ENCODE results near the gene PPP1R3G.

The PPP1R3G gene

DNA sequence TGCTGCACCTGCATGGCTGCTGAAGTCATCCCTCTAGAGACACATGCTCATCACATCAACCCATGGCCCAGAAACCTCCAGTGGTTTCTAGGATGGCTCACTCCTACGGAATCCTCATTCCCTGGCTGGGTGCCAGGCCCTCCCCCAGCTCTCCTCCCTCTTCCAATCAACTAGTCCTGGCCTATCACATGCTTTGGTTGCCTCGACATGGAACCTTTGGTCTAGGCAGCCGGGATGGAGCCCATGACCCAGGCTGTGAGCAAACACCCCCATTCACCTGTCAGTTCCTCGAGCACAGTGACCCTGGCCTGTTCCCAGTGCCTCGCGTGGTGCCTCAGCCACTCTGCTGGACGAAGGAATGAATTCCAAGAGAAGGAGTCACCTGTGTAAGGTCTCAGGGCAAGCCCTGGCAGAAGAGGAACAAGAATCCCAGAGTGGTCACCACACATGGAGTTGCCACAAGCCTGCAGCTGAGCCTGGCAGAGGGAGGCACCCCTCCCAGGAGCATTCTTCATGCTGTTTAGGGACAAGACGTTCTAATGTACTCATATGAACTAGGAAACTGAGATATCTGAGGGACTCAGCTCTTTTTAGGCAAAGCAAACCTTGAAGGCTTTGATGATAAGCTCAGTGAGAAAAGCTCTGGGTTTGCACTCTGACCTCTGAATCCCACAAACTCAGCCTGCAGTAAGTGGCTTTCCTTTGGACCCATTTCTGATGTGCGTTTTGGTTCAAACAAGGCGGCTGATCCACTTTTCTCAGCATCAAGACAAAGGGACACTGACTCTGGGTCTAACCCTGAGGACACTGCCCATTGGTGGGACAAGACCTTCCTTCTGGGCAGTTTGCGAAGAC, 40.2 kb downstream of the PPP1R3G start:
- no peaks in the 10 kb centered on the region for H3K79me2 ChIP-seq (ENCODE audit: insufficient read depth, low read length)
- peaks cover 13% of the 10 kb centered on the region for H3K4me1 ChIP-seq (ENCODE audit: insufficient read depth, low read length, poor library complexity, severe bottlenecking)
- H3K9ac ChIP-seq (ENCODE audit: low read depth, low read length, poor library complexity, severe bottlenecking) = no peak overlapping the region
- no peaks in the 10 kb centered on the region for H3F3A ChIP-seq (ENCODE audit: low read depth)
- TF ChIP-seq EZH2phosphoT487 (IDR thresholded peaks at IDR 0.05; ENCODE audit: borderline replicate concordance) = no peak
- H3K27me3 ChIP-seq (ENCODE audit: insufficient read depth, low read length, poor library complexity, severe bottlenecking) = no peaks in the 10 kb centered on the region
- H3K4me2 ChIP-seq (ENCODE audit: low read depth, low read length, poor library complexity, severe bottlenecking) = no peak overlapping the region
- no peaks in the 10 kb centered on the region for H4K20me1 ChIP-seq (ENCODE audit: insufficient read depth, low read length, poor library complexity, severe bottlenecking)
- H3K36me3 ChIP-seq (ENCODE audit: insufficient read depth, low read length) = no peaks in the 10 kb centered on the region
- H2AFZ ChIP-seq (ENCODE audit: low read length) = no peak overlapping the region
- H3K9me3 ChIP-seq (ENCODE audit: insufficient read depth, low read depth, low read length) = no peaks in the 10 kb centered on the region
- no peaks in the 10 kb centered on the region for H3K9me2 ChIP-seq (replicated peaks; ENCODE audit: low read depth, low read length)
- no peak overlapping the region for H3K4me3 ChIP-seq (ENCODE audit: low read length, poor library complexity, severe bottlenecking)

DNA sequence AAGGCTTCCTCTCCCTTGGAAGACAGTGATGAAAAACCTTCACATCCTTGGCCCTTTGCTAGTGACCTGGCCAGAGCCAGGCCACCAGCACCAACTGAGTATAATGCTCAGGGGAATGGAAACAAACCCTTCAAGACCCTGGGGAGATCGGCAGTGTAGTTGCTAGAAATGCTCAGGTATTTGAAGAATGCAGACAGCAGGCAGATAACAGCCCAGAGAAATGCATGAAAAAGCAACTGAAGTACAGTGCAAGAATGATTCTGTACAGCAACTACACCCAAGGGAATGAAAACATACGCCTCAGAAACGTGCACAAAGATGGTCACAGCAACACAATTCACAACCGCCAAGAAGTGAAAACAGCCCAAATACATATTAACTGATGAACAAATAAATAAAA, 41.1 kb downstream of the PPP1R3G start:
- no peak overlapping the region for H3K9ac ChIP-seq (ENCODE audit: low read depth, low read length, poor library complexity, severe bottlenecking)
- no peaks in the 10 kb centered on the region for H3K9me3 ChIP-seq (ENCODE audit: insufficient read depth, low read depth, low read length)
- H3K4me1 ChIP-seq (ENCODE audit: insufficient read depth, low read length, poor library complexity, severe bottlenecking) = peaks cover 13% of the 10 kb centered on the region
- no peaks in the 10 kb centered on the region for H3K27me3 ChIP-seq (ENCODE audit: insufficient read depth, low read length, poor library complexity, severe bottlenecking)
- H3K4me2 ChIP-seq (ENCODE audit: low read depth, low read length, poor library complexity, severe bottlenecking) = no peak overlapping the region
- TF ChIP-seq EZH2phosphoT487 (IDR thresholded peaks at IDR 0.05; ENCODE audit: borderline replicate concordance) = no peak
- TF ChIP-seq, protein P1, sequence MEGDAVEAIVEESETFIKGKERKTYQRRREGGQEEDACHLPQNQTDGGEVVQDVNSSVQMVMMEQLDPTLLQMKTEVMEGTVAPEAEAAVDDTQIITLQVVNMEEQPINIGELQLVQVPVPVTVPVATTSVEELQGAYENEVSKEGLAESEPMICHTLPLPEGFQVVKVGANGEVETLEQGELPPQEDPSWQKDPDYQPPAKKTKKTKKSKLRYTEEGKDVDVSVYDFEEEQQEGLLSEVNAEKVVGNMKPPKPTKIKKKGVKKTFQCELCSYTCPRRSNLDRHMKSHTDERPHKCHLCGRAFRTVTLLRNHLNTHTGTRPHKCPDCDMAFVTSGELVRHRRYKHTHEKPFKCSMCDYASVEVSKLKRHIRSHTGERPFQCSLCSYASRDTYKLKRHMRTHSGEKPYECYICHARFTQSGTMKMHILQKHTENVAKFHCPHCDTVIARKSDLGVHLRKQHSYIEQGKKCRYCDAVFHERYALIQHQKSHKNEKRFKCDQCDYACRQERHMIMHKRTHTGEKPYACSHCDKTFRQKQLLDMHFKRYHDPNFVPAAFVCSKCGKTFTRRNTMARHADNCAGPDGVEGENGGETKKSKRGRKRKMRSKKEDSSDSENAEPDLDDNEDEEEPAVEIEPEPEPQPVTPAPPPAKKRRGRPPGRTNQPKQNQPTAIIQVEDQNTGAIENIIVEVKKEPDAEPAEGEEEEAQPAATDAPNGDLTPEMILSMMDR (conservative IDR thresholded peaks at IDR 0.05; ENCODE audit: low read length) = no peak
- H3K4me3 ChIP-seq (ENCODE audit: low read length, poor library complexity, severe bottlenecking) = no peak overlapping the region
- H3F3A ChIP-seq (ENCODE audit: low read depth) = no peaks in the 10 kb centered on the region
- no peaks in the 10 kb centered on the region for H3K9me2 ChIP-seq (replicated peaks; ENCODE audit: low read depth, low read length)
- H3K36me3 ChIP-seq (ENCODE audit: insufficient read depth, low read length) = no peaks in the 10 kb centered on the region
- H2AFZ ChIP-seq (ENCODE audit: low read length) = no peak overlapping the region
- no peaks in the 10 kb centered on the region for H3K79me2 ChIP-seq (ENCODE audit: insufficient read depth, low read length)
- no peaks in the 10 kb centered on the region for H4K20me1 ChIP-seq (ENCODE audit: insufficient read depth, low read length, poor library complexity, severe bottlenecking)

DNA sequence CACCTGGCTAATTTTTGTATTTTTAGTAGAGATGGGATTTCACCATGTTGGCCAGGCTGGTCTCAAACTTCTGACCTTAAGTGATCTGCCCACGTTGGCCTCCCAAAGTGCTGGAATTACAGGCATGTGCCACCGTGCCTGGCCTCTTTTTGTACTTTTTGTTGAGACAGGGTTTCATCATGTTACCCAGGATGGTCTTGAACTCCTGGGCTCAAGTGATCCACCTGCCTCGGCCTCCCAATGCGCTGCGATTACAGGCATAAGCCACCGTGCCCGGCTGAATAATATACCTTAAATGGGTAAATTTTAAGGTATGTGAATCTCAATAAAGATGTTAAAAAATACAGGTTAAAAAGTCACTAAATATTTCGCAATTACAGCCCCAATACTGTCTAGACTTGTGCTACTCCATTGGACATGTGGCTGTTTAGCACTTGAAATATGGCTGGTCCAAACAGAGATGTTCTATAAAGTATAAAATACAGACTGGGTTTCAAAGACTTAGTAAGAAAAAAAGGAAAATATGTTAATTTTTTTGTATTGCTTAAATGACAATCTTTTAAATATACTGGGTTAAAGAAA, 42.1 kb downstream of the PPP1R3G start:
- H3K4me2 ChIP-seq (ENCODE audit: low read depth, low read length, poor library complexity, severe bottlenecking) = no peak overlapping the region
- H2AFZ ChIP-seq (ENCODE audit: low read length) = no peak overlapping the region

More for the DNA sequence above, 42.1 kb downstream of the PPP1R3G start:
- Histone ChIP-seq H3K27me3 (ENCODE audit: insufficient read depth, low read length, poor library complexity, severe bottlenecking) (no peaks in the 10 kb centered on the region), H3K4me1 (ENCODE audit: insufficient read depth, low read length, poor library complexity, severe bottlenecking) (peaks cover 13% of the 10 kb centered on the region), H3K79me2 (ENCODE audit: insufficient read depth, low read length) (no peaks in the 10 kb centered on the region), H3K9me3 (ENCODE audit: insufficient read depth, low read depth, low read length) (no peaks in the 10 kb centered on the region), H3K36me3 (ENCODE audit: insufficient read depth, low read length) (no peaks in the 10 kb centered on the region), H3F3A (ENCODE audit: low read depth) (no peaks in the 10 kb centered on the region), H3K9me2 (replicated peaks; ENCODE audit: low read depth, low read length) (no peaks in the 10 kb centered on the region), H3K9ac (ENCODE audit: low read depth, low read length, poor library complexity, severe bottlenecking) (no peak overlapping the region), H4K20me1 (ENCODE audit: insufficient read depth, low read length, poor library complexity, severe bottlenecking) (no peaks in the 10 kb centered on the region), H3K4me3 (ENCODE audit: low read length, poor library complexity, severe bottlenecking) (no peak overlapping the region)
- TF ChIP-seq, protein P1 (conservative IDR thresholded peaks at IDR 0.05; ENCODE audit: low read length) = no peak
- TF ChIP-seq EZH2phosphoT487 (IDR thresholded peaks at IDR 0.05; ENCODE audit: borderline replicate concordance) = no peak
